ENCODE measurements around the gene NUP62CL.

- TF ChIP-seq CTCF (IDR thresholded peaks at IDR 0.05; ENCODE audit: low read depth, low read length) (no peak), MAX (IDR thresholded peaks at IDR 0.05; ENCODE audit: low read depth, low read length) (no peak)
Observed at GRCh38 chrX:107119283-107119682, 87.0 kb downstream of the NUP62CL start.

Measured in NB4 (cell line).